RWPE1 (cell line): ENCODE data around the gene SULT2A1.
"Not testable (repeated sequence)": the region's sequence is repeated elsewhere in the genome, so short reads cannot be mapped to it uniquely, and the experiment has no call there.

Experiments
- CTCF ChIA-PET: fragments of 350-600 bp; sonication (Branson Sonifier 250); formaldehyde crosslinking; extraction: SDS; loops from one replicate; lab custom pipeline; 2021; lab: Yijun Ruan, JAX
- POLR2A ChIA-PET: fragments of 400-600 bp; formaldehyde crosslinking; extraction: SDS; loops from one replicate; lab custom pipeline; 2020; ENCODE audit warnings: antibody characterized with exemption; ENCODE audit not compliant: low non-redundant PET; lab: Yijun Ruan, JAX
- DNase-seq: peaks from one replicate; pipeline ENCODE4 v3.0.0; 2012; ENCODE audit warnings: low spot score
- H3K27ac ChIP-seq: fragments of 450-650 bp; 2 replicates; pipeline ENCODE4 v1.5.1; 2017
- CTCF ChIP-seq: fragments of 450-650 bp; conservative IDR thresholded peaks from 2 replicates; pipeline ENCODE4 v1.5.1; 2017; ENCODE audit warnings: low read depth, mild to moderate bottlenecking

SULT2A1 gene

GRCh38 chr19:47861630-47862029, 24.5 kb downstream of the SULT2A1 start:
- ChIA-PET POLR2A (no interaction called here), CTCF (no interaction called here)

GRCh38 chr19:47860602-47861297, 25.4 kb downstream of the SULT2A1 start:
- DNase-seq = no peak
- POLR2A ChIA-PET = no interaction called here
- CTCF ChIA-PET = no interaction called here
- H3K27ac ChIP-seq = no peak overlapping the region
- TF ChIP-seq CTCF = no peak

More at GRCh38 chr19:47861630-47862029, 24.5 kb downstream of the SULT2A1 start:
- H3K27ac ChIP-seq = no peak overlapping the region
- no peak for TF ChIP-seq CTCF
- DNase-seq = no peak

GRCh38 chr19:47859838-47860237, 26.3 kb downstream of the SULT2A1 start:
- H3K27ac ChIP-seq, DNase-seq, POLR2A ChIA-PET, CTCF ChIA-PET: not testable (repeated sequence)

- CTCF ChIA-PET, POLR2A ChIA-PET, DNase-seq, H3K27ac ChIP-seq: not testable (repeated sequence)
These were observed 27.3 kb downstream of the SULT2A1 start, which contains the start of gene TPRX2 for GRCh38 chr19:47858646-47859285. Gene TPRX2, plus strand, starts transcription at chr19:47859235. Its CDS starts 12 bp downstream, at chr19:47859247.

- CTCF ChIA-PET, POLR2A ChIA-PET, H3K27ac ChIP-seq: not testable (repeated sequence)
- peak; percentile 55 for DNase-seq
These were observed 27.9 kb downstream of the SULT2A1 start for GRCh38 chr19:47858231-47858630.

GRCh38 chr19:47854459-47854858, 31.7 kb downstream of the SULT2A1 start:
- no peak overlapping the region for H3K27ac ChIP-seq

GRCh38 chr19:47853003-47853402, 33.1 kb downstream of the SULT2A1 start:
- no peak for DNase-seq
- H3K27ac ChIP-seq = no peak overlapping the region
- no peak for TF ChIP-seq CTCF
- ChIA-PET CTCF (interaction anchor here (0.6 to 1.6 kb wide), 4 partner anchors 11 to 198 kb away, joined by 3 to 8 read pairs (median 4); no protein-coding TSS in a partner anchor), POLR2A (no interaction called here)

More at GRCh38 chr19:47854459-47854858, 31.7 kb downstream of the SULT2A1 start:
- no peak for TF ChIP-seq CTCF
- ChIA-PET POLR2A (no interaction called here), CTCF (no interaction called here)
- DNase-seq = no peak

GRCh38 chr19:47848823-47849473, 37.2 kb downstream of the SULT2A1 start:
- peak; percentile 44 for TF ChIP-seq CTCF
- no peak overlapping the region for H3K27ac ChIP-seq
- DNase-seq = no peak
- CTCF ChIA-PET = interaction anchor here (0.6 to 1.3 kb wide), 5 partner anchors 17 to 541 kb away, joined by 3 to 5 read pairs (median 4); partner anchors contain the start of genes EHD2 and SULT2A1
- POLR2A ChIA-PET = no interaction called here
